ENCODE results near the gene DYRK1B.
"Not testable (repeated sequence)": the region's sequence is repeated elsewhere in the genome, so short reads cannot be mapped to it uniquely, and the experiment has no call there.

The DYRK1B gene

DNA sequence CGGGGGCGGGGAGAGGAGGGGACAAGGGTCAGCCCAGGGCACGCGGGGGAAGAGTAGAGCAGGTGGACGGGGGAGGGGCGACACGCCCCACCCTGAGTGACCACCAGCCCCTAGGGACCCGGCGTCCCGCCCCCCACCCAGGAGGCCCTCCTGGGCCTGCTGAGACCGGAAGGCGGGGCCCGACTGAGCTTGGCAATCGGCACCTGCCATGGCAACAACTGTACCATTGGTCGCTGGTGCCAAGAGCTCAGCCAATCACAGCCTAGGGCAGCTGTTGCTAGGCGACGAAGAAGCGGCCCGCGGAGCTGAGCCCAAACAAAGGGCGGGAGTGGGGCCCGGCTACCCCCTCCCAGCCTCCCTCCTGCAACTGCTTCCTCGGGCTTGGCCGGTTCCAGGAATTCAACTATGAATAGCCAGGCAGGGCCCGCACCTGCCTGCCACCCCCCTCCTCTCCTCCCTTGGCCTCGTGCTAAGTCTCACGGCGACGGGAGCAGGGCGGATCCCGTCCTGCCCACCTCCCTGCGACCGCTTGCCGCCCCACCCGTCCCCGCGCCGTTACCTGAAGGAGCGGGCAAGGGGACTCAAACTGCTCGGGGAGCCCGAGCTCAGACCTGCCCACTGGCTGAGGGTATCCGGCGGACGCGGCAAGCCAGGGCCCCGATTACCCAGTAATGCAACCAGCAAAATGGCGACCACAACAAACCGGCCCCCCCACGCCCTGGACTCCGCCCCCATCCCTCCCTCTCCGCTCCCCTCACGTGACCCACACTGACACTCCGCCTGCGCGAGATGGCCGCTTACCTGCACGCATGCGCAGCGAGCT, at the start of gene DYRK1B:
TSS of gene DYRK1B (minus strand) at position 699 of the 823 bp plus-strand sequence. CDS start 2,295 bp downstream, outside the sequence.
- DNase-seq: peak; percentile 98

GRCh38 chr19:39882645-39883044, 48.7 kb upstream of the DYRK1B start:
- not testable (repeated sequence) for DNase-seq

- DNase-seq: peak; percentile 36
Observed at GRCh38 chr19:39881495-39882110, 47.6 kb upstream of the DYRK1B start.

DNA sequence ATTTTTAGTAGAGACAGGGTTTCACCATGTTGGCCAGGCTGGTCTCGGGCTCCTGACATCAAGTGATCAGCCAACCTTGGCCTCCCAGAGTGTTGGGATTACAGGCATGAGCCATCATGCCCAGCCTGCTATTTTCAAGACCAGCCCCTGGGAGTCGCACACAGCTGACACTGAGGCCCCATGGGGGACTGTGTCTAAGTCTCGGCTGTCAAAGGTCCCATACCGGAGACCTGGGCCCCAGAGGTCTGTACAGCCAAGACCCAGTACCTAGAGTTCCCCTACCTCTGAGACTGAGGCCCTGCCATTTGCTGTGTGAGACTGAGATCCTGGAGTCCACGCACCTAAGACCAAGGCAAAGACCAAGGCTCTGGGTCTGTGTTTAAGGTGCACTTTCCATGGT, 46.3 kb upstream of the DYRK1B start:
- DNase-seq: not testable (repeated sequence)

GRCh38 chr19:39879796-39880195, 45.8 kb upstream of the DYRK1B start:
- not testable (repeated sequence) for DNase-seq

DNA sequence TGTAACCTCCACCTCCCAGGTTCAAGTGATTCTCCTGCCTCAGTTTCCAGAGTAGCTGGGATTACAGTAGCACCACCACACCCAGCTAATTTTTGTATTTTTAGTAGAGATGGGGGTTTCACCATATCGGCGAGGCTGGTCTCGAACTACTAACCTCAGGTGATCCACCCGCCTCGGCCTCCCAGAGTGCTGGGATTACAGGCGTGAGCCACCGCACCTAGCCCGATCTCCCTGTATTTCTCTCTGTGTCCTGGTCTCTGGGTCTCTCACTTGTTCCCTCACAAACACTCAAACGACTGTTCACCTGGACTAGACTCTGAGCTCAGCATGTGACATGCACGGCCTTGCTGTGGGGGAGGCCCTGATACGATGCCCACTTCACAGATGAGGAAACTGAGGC, 44.9 kb upstream of the DYRK1B start:
- not testable (repeated sequence) for DNase-seq

DNA sequence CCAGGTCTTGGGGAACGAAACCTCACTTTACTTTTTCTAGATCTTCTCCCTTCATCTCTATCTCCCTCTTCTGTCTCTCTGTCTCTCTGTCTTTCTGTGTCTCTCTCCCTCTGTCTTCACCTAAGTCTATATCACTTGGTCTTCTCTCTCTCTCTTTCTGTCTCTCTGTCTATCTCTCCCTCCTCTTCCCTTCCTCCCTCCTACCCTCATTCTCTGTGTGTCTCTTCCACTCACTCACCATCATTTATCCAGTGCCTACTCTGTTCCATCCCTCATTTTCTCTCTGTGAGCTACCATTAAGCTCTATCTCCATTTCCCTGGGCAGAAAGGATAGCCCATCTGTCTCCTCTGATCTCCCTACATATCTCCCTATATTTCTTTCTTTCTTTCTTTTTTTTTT, 44.4 kb upstream of the DYRK1B start:
- DNase-seq: no peak

- not testable (repeated sequence) for DNase-seq
Observed at GRCh38 chr19:39877982-39878381, 44.0 kb upstream of the DYRK1B start.

DNA sequence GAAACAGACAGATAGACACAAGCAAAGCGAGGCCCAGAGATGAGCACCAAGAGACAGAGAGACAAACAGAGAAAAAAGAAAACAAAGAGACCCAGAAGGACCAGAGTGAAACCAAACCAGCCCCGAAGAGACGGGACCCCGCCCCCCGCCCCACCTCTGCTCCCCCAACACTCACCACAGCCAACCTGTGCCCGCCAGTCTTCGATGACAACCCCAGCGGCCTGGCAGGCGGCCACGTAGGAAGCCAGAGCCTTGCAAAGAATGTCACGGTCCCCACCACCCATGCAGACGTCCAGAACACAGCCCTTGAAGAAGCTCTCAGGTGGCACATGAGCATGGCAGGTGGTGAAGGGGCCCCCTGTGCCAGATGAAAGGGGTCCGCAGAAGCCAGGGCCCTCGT, 43.5 kb upstream of the DYRK1B start:
- not testable (repeated sequence) for DNase-seq

DNA sequence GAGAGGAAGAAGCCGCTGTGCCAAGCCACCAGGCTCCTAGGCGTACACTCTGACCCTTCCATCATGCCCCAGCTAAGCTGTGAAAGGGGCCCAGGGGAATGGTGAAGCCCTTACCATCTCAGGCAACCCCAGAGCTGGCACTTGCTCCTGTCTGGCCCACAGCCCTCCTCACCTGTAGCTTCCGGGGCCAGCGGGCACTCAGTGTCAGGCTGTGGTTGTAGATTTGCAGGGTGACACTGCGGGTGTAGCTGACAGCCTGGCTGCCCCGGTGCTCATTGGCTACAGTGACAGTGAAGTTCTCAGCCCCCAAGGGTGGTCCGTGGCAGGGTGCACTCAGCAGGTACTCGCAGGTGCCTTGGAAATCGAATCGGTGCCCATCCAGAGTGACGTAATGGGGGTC, 42.5 kb upstream of the DYRK1B start:
- DNase-seq: not testable (repeated sequence)

DNA sequence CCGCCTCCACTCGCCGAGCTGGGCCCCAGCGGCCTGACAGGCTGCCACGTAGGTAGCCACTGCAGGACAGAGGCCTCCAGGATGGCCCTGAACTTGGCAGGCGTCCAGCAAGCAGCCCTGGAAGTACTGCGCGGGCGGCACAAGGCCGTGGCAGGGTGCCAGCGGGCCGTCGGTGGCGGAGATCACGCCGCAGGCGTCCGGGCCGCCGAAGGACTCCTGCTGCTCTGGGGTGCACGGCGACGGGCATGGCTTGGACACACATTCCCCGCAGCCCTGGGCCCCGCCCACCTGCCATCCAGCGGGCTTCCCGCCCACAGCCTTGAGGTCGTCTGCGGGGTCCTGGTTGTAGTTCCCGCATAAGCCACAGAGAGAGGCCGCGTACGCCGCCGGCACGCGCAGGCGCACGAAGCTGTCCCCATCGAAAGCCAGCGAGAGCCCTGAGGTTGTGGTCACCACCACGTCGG, 41.5 kb upstream of the DYRK1B start:
- DNase-seq: not testable (repeated sequence)

GRCh38 chr19:39874404-39874803, 40.4 kb upstream of the DYRK1B start:
- DNase-seq: no peak

GRCh38 chr19:39873385-39873784, 39.4 kb upstream of the DYRK1B start:
- no peak for DNase-seq

- no peak for DNase-seq
Observed at GRCh38 chr19:39871886-39872866, 38.2 kb upstream of the DYRK1B start.

- no peak for DNase-seq
Observed at GRCh38 chr19:39871362-39871761, 37.4 kb upstream of the DYRK1B start.

DNA sequence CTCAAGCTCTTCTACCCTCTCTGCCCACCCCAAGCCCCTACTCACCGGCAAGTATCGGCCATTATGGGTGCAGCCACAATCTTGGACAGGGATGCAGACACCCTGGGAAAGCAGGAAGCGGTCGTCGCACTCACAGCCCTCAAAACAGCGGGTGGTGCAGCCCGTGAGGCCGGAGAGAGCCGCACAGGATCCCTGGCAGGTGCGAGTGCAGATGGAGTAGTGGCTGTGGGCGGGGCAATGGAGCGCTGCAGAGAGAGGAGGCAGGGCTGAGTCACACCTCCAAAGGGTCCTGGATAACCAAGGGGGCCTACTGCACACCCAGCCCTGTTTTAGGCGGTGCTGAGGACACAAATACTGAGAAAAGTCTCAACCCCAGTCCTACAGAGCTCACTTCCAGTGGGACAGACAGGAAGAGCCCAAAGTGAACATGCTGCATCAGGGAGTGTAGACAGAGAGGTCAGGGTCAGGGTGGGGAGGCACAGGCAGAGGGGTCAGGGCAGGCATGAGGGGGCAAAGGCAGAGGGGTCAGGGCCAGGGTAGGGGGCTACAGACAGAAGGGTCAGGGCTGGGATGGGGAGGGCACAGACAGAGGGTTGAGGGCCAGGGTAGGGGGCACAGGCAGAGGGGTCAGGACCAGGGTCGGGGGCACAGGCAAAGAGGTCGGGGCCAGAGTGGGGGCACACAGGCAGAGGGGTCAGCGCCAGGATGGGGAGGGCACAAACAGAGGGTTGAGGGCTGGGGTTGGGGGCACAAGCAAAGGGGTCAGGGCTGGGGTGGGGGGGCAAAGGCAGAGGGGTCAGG, 36.4 kb upstream of the DYRK1B start:
- DNase-seq: no peak

DNA sequence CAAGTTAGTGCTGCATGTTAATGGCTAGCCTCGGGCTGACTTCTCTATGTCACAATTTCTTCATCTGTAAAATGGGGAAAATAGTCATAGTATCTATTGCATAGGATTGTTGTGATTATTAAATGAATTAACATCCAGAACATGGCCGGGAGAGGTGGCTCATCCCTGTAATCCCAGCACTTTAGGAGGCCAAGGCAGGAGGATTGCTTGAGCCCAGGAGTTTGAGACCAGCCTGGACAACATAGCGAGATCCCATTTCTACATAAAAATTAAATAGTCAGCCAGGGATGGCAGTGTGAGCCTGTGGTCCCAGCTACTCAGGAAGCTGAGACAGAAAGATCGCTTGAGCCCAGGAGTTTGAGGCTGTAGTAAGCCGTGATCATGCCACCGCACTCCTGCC, 34.0 kb upstream of the DYRK1B start:
- no peak for DNase-seq

DNA sequence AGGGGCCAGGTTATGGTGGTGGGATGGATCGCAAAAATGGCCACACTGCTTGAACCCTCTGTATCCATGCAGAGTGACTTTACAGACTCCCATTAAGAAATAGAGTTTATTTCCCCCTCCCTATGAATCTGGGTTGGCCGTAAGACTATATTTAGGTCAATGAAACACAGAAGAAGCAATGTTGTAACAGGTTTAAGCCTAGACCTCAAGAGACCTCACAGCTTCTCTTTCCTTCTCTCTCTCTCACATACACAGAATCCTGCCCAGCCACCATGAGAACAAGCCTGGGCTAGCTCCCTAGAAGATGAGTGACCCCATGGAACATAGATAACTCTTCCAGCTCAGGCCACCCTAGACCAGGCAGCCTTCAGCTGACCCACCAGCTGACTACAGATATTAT, 33.2 kb upstream of the DYRK1B start:
- DNase-seq: no peak

DNA sequence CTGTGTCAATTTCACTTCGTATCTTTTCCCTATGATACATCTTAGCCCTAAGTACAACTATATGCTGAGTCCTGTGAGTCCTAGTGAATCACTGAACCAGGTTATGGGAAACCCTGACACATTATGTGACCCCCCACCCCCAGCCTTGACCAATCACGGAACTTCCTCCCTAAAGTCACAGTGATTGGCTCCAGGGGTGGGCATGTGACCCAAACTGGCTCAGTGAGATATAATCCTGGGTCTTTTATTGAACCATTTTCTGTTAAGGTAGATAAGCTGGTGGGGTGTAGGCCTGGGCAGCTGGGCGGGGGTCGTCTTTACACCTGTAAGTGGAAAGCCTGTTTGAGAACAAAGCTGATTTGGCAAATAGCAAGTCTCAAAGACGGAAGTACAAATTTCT, 32.0 kb upstream of the DYRK1B start:
- peak; percentile 11 for DNase-seq

DNA sequence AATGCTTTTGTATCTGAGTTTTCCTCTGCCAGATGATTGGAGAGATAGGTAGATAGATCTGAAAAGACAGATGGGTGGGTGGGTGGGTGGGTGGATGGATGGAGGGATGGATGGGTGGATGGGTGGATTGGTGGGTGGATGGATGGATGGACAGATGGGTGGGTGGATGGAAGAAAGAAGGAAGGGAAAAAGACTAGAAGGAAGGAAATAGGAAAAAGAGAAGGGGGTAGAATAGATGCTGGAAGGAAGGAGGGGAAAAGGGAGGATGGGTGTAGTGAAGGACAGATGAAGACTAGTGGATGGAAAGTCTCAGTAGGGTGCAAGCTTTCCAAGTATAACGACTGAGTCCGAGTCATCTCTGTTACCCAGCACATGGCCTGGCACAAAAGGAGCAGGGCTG, 31.2 kb upstream of the DYRK1B start:
- no peak for DNase-seq

GRCh38 chr19:39864118-39864517, 30.2 kb upstream of the DYRK1B start:
- no peak for DNase-seq

- DNase-seq: no peak
Observed at GRCh38 chr19:39858541-39858940, 24.6 kb upstream of the DYRK1B start.
